Heart right ventricle (tissue), 16 donors: ENCODE results near the gene EVC2. TPM values are rescaled to one million over a fixed set of nuclear protein-coding genes. Genes with fewer than 3 reads are reported as not detected.

Experiments
- ATAC-seq, 8 donors: fragments of 200-7000 bp; cut with Tn5 transposase; one replicate each; pipeline ENCODE4 v1.9.1; 2020; ENCODE audit warnings: mild to moderate bottlenecking in 8 of 8, moderate library complexity in 8 of 8, moderate number of reproducible peaks in 1 of 8
- DNase-seq, 2 donors: peaks; one replicate each; pipeline ENCODE4 v3.0.0-alpha.2; 2020
- H3K27ac ChIP-seq, 10 donors: fragments of 200-600 bp; sonication (generic) in 2 of 10; one replicate each; pipeline versions ENCODE4 v1.5.0 to v1.8.0; 2020 to 2022; ENCODE audit warnings: mild to moderate bottlenecking in 3 of 10
- H3K27me3 ChIP-seq, 7 donors: fragments of 200-600 bp; one replicate each; pipeline ENCODE4 v1.8.0; 2021 to 2022; ENCODE audit warnings: mild to moderate bottlenecking in 2 of 7
- H3K36me3 ChIP-seq, 9 donors: fragments of 200-600 bp; sonication (generic) in 1 of 9; one replicate each; pipeline versions ENCODE4 v1.5.0 to v1.8.0; 2020 to 2022; ENCODE audit warnings: mild to moderate bottlenecking in 2 of 9
- H3K4me1 ChIP-seq, 9 donors: fragments of 200-600 bp; sonication (generic) in 1 of 9; one replicate each; pipeline versions ENCODE4 v1.5.0 to v1.8.0; 2020 to 2022; ENCODE audit warnings: mild to moderate bottlenecking in 4 of 9
- H3K4me3 ChIP-seq, 10 donors: fragments of 200-600 bp; sonication (generic) in 2 of 10; one replicate each; pipeline versions ENCODE4 v1.5.0 to v1.8.0; 2020 to 2022; ENCODE audit warnings: mild to moderate bottlenecking in 7 of 10, moderate library complexity in 2 of 10
- H3K9me3 ChIP-seq, 11 donors: fragments of 200-600 bp in 10 of 11; sonication (generic) in 2 of 11; one replicate each; pipeline versions ENCODE4 v1.5.0 to v1.8.0; 2013 to 2022; ENCODE audit warnings: mild to moderate bottlenecking in 2 of 11, control low read depth in 1 of 11, moderate library complexity in 1 of 11
- WGBS, 2 donors: extraction: QIAGEN DNeasy Blood & Tissue Kit; methylation state at CpG; one replicate each; pipeline ENCODE4 v1.1.7; 2013; ENCODE audit warnings: inconsistent platforms in 1 of 2; 5-methylcytosine and 5-hydroxymethylcytosine counted together
- intact Hi-C, 10 donors: fragments of 100-400 bp; cut with DNase I; formaldehyde crosslinking; loops; one replicate each; pipeline versions ENCODE4 v1.11.1 to v1.14.2; 2022
- polyA plus RNA-seq, 2 donors: library from polyadenylated mRNA; stranded (reverse); fragments of 200-250 nt; gene quantifications; one replicate each; pipeline ENCODE4 v1.2.3, GENCODE V29; 2013
- total RNA-seq, 10 donors: library from RNA; stranded (reverse); fragmentation: NEBNext Ultra II Directional in 3 of 10; extraction: Animal tissue kit (Norgen Biotek cat#: 25700) in 3 of 10; gene quantifications; one replicate each; pipeline versions ENCODE4 v1.2.1 to v1.2.4, GENCODE V29; 2021 to 2023
- TF ChIP-seq, protein P1 (sequence below), 9 donors: fragments of 200-600 bp; sonication (generic) in 2 of 9; IDR thresholded peaks; one replicate each; pipeline versions ENCODE4 v1.5.0 to v1.8.0; 2021 to 2022; ENCODE audit warnings: antibody characterized with exemption in 9 of 9, mild to moderate bottlenecking in 5 of 9, moderate library complexity in 1 of 9
- donor health status: Arrhythmogenic right ventricular cardiomyopathy.
- donor health status: ischemic (EF 13 %, LVEDD 7.1; RV severe dilation, severe dysfunction).
- donor health status: healthy with polysubstance abuse.
- donor health status: DM: no; HTN: yes; CAD: no.
- donor health status: DM: no; HTN: no; CAD: no.
- donor health status: ischemic (EF 25% LVEDD 6.9; RV normal size, moderate dysfunction).
- donor health status: ischemic (EF 25% LVEDD 5.7; RV mildly dilated, moderate dysfunction).
- donor health status: healthy.
- donor health status: DM: yes; HTN: yes; CAD: no.
- donor health status: Ischemic cardiomyopathy.
- donor health status: ischemic (EF 35%, LVEDD 5.7; RV mildly dilated, moderate dysfunction).
- donor health status: nonischemic (EF 11% LVEDD 7.7; RV severe dilation, severe dysfunction).
- donor health status: DM: yes; HTN: yes; CAD: no.
- donor health status: PGD.
- donor health status: ischemic (EF 29% LVEDD 5.4; RV normal size, mild dysfunction).
- donor health status: nonischemic (EF 23%, LVEDD 6.1; RV moderate dilation, normal function).

Gene EVC2
- total and polyA plus RNA-seq, 12 donors, result 0.47 to 1.5 (median 0.91) TPM

DNA sequence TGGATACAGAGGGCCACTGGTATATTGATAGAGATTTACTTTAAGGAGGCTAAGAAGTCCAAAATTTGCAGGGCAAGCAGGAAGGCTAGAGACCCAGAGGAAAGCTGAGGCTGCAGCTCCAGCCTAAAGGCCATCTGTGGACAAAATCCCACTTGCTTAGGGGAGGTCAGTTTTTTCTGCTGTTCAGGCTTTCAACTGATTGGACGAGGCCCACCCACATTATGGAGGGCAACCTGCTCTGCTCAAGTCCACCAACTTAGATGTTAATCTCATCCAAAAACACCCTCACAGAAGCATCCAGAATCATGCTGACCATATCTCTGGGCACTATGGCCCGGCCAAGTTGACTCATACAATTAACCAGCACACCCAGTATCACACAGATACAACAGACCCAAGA is 176.3 kb downstream of the EVC2 start:
- Histone ChIP-seq H3K27ac (no peak overlapping the region), H3K4me1 (no peaks in the 10 kb centered on the region), H3K4me3 (no peak overlapping the region), H3K27me3 (peaks cover 0 to 5% (median 0%) of the 10 kb centered on the region in 7 donors), H3K9me3 (peaks cover 0 to 13% (median 0%) of the 10 kb centered on the region in 11 donors), H3K36me3 (no peaks in the 10 kb centered on the region)
- intact Hi-C loops, result no loop called here
- WGBS, 2 donors, result 90 to 92% methylated on average over 2 of the region's 2 CpGs
- ATAC-seq (no peak), DNase-seq (no peak)
- TF ChIP-seq, protein P1, sequence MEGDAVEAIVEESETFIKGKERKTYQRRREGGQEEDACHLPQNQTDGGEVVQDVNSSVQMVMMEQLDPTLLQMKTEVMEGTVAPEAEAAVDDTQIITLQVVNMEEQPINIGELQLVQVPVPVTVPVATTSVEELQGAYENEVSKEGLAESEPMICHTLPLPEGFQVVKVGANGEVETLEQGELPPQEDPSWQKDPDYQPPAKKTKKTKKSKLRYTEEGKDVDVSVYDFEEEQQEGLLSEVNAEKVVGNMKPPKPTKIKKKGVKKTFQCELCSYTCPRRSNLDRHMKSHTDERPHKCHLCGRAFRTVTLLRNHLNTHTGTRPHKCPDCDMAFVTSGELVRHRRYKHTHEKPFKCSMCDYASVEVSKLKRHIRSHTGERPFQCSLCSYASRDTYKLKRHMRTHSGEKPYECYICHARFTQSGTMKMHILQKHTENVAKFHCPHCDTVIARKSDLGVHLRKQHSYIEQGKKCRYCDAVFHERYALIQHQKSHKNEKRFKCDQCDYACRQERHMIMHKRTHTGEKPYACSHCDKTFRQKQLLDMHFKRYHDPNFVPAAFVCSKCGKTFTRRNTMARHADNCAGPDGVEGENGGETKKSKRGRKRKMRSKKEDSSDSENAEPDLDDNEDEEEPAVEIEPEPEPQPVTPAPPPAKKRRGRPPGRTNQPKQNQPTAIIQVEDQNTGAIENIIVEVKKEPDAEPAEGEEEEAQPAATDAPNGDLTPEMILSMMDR (IDR thresholded peaks at IDR 0.05), result no peak

DNA sequence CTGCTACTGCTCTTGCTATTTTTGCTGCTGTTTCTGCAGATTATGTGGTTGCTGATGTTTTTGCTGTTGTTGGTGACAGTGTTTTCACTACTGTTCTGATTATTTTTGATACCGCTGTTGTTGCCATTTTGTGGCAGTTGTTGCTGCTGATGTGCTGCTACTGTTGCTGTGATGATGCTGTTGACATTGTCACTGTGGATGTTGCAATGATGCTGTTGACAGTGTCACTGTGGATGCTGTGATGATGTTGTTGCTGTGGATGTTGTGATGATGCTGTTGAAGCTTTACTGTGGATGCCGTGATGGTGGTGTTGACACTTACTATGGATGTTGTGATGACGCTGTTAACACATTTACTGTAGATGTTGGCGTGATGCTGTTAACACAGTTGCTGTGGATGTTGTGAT is 180.3 kb downstream of the EVC2 start:
- Histone ChIP-seq H3K4me1 (peaks cover 0 to 12% (median 3%) of the 10 kb centered on the region in 9 donors), H3K27ac (no peak overlapping the region), H3K36me3 (no peaks in the 10 kb centered on the region), H3K4me3 (no peak overlapping the region), H3K9me3 (peaks cover 0 to 8% (median 0%) of the 10 kb centered on the region in 11 donors), H3K27me3 (no peaks in the 10 kb centered on the region)
- DNase-seq (no peak), ATAC-seq (no peak)
- intact Hi-C loops, result no loop called here
- TF ChIP-seq, protein P1 (IDR thresholded peaks at IDR 0.05), result no peak
- WGBS, 2 donors, result 92 to 94% methylated on average over 4 of the region's 4 CpGs

DNA sequence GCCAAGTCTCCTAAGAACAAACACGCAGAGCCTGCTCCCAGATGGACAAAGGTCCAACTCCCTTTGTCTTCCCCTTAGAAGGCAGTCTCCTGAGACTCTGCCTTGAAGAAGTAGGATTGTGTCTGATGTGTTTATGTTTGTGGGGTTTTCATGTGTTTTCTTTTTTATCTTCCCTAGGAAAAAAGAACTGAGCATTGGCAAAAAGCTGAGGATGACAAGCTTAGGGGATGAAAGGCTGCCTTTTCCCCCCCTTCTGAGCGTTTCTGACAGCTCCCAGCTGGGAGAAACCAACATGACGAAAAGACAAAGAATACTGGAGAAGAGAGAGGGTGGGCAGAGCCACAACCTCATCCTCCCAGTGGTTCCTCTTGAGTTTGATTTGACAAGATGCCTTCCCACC is 181.1 kb downstream of the EVC2 start:
- DNase-seq (no peak), ATAC-seq (no peak)
- Histone ChIP-seq H3K9me3 (peaks cover 0 to 9% (median 0%) of the 10 kb centered on the region in 11 donors), H3K4me3 (no peak overlapping the region), H3K27ac (no peak overlapping the region), H3K27me3 (no peaks in the 10 kb centered on the region), H3K4me1 (peaks cover 0 to 12% (median 3%) of the 10 kb centered on the region in 9 donors), H3K36me3 (no peaks in the 10 kb centered on the region)
- TF ChIP-seq, protein P1 (IDR thresholded peaks at IDR 0.05), result no peak
- 34 to 37% methylated on average over 3 of the region's 3 CpGs for WGBS, 2 donors
- intact Hi-C loops, result no loop called here

DNA sequence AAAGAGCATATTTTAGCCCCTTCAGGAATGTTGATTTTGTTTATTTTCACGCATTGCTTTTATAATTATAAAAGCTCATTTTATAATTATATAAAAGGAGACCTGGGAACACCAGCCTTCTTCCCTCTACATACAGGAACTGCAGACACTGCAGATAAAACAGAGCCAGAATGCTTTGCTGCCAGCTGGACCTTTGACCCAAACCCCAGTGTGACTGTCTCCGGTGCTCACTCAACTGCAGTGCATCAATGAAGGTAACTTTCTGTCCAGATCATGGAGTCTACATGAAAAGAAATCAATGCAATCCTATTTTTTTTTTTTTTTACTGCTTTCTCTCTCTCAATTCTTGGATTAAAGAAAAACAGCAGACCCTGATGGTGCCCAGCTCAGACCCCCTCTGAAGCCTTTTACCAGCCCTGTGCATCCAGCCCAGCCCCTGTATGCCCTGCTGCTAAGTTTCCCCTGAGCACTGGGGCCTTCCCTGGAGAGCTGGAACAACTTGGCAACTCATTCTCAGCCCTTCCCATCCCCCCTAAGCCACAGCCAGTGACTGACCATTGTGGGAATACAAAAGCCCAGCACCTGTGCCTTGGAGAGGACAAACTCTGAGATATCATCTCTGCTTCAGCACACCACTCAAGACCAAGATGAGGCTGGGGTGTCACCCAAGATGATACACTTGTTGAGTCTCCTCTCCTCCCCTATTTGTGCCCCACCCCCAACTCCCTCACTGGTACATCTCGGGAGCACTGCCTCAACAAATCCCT is 182.1 kb downstream of the EVC2 start:
- Histone ChIP-seq H3K27me3 (no peaks in the 10 kb centered on the region), H3K36me3 (no peaks in the 10 kb centered on the region), H3K27ac (no peak overlapping the region), H3K9me3 (peaks cover 0 to 9% (median 0%) of the 10 kb centered on the region in 11 donors), H3K4me3 (no peak overlapping the region), H3K4me1 (peaks cover 0 to 12% (median 3%) of the 10 kb centered on the region in 9 donors)
- TF ChIP-seq, protein P1 (IDR thresholded peaks at IDR 0.05), result no peak
- DNase-seq (no peak), ATAC-seq (no peak)
- intact Hi-C loops, result no loop called here
- WGBS, 2 donors, result 61 to 75% methylated on average over 3 of the region's 3 CpGs
